ENCODE data around the gene TEX13B. TPM values are rescaled to one million over a fixed set of nuclear protein-coding genes. Genes with fewer than 3 reads are reported as not detected.

The TEX13B gene
- polyA plus RNA-seq, 1 of the 3 experiments (the other 2 are of a cell fraction): not detected

GRCh38 chrX:108029928-108030711 lies 48.0 kb upstream of the TEX13B start:
- Histone ChIP-seq H3K4me1 (ENCODE audit: control insufficient read depth in 1 of 2, insufficient read depth in 2 of 2, low read depth in 1 of 2, low read length in 1 of 2) (no peaks in the 10 kb centered on the region), H4K20me1 (ENCODE audit: insufficient read depth) (no peaks in the 10 kb centered on the region; the same call in 1 of the 2 replicates), H3K27me3 (ENCODE audit: insufficient read depth) (peaks cover 5% of the 10 kb centered on the region; the same call in 1 of the 2 replicates), H3K4me3 (ENCODE audit: low read depth in 2 of 2, low read length in 1 of 2) (no peak overlapping the region), H3K9me3 (no peaks in the 10 kb centered on the region), H3K27ac (ENCODE audit: low read depth in 2 of 2, low read length in 1 of 2) (no peak overlapping the region), H3K36me3 (replicated peaks in 1 of 2; ENCODE audit: control insufficient read depth in 1 of 2, insufficient read depth in 2 of 2, low read length in 1 of 2) (no peaks in the 10 kb centered on the region), H3K79me2 (ENCODE audit: insufficient read depth) (no peaks in the 10 kb centered on the region), H2AFZ (ENCODE audit: low read depth) (no peak overlapping the region), H3K9ac (no peak overlapping the region), H3F3A (replicated peaks; ENCODE audit: insufficient read depth) (no peaks in the 10 kb centered on the region), H3K4me2 (no peak overlapping the region), H3K9me2 (no peaks in the 10 kb centered on the region; the same call in 1 of the 2 replicates)
- DNase-seq: no peak
- TF ChIP-seq SIN3A (IDR thresholded peaks at IDR 0.05; ENCODE audit: borderline replicate concordance, low read depth, low read length) (no peak), GATA2 (CRISPR knock-in tag; IDR thresholded peaks at IDR 0.05) (no peak), ZBTB33 (IDR thresholded peaks at IDR 0.05; ENCODE audit: borderline replicate concordance, low read depth) (no peak)
- POLR2A ChIA-PET: no interaction called here
- WGBS (ENCODE audit: low lambda C conversion rate): 10% methylated on average over 5 of the region's 5 CpGs
- CTCF ChIA-PET: no interaction called here

GRCh38 chrX:108028854-108029253 lies 46.7 kb upstream of the TEX13B start:
- 22% methylated on average over 1 of the region's 1 CpG for WGBS (ENCODE audit: low lambda C conversion rate)

GRCh38 chrX:108025954-108026600 lies 43.9 kb upstream of the TEX13B start:
- POLR2A ChIA-PET: no interaction called here
- no peak overlapping the region for H2AFZ ChIP-seq (ENCODE audit: low read depth)
- no peak overlapping the region for H3K27ac ChIP-seq (ENCODE audit: low read depth in 2 of 2, low read length in 1 of 2)
- 0% methylated on average over 2 of the region's 2 CpGs for WGBS (ENCODE audit: low lambda C conversion rate)
- H3K9me3 ChIP-seq: no peaks in the 10 kb centered on the region
- no peak overlapping the region for H3K4me2 ChIP-seq
- no peaks in the 10 kb centered on the region for H3K36me3 ChIP-seq (replicated peaks in 1 of 2; ENCODE audit: control insufficient read depth in 1 of 2, insufficient read depth in 2 of 2, low read length in 1 of 2)
- no peak overlapping the region for H3K4me3 ChIP-seq (ENCODE audit: low read depth in 2 of 2, low read length in 1 of 2)
- H3F3A ChIP-seq (replicated peaks; ENCODE audit: insufficient read depth): no peaks in the 10 kb centered on the region
- H3K9me2 ChIP-seq: no peaks in the 10 kb centered on the region; the same call in 1 of the 2 replicates
- no peak overlapping the region for H3K9ac ChIP-seq
- H3K4me1 ChIP-seq (ENCODE audit: control insufficient read depth in 1 of 2, insufficient read depth in 2 of 2, low read depth in 1 of 2, low read length in 1 of 2): no peaks in the 10 kb centered on the region
- H3K27me3 ChIP-seq (ENCODE audit: insufficient read depth): peaks cover 5% of the 10 kb centered on the region; the same call in 1 of the 2 replicates
- H3K79me2 ChIP-seq (ENCODE audit: insufficient read depth): no peaks in the 10 kb centered on the region
- H4K20me1 ChIP-seq (ENCODE audit: insufficient read depth): no peaks in the 10 kb centered on the region; the same call in 1 of the 2 replicates
- CTCF ChIA-PET: no interaction called here
- DNase-seq: no peak
- TF ChIP-seq NRF1 (IDR thresholded peaks at IDR 0.05; ENCODE audit: low read depth, low read length) (no peak), TEAD4 (IDR thresholded peaks at IDR 0.05; ENCODE audit: borderline replicate concordance, insufficient read depth) (no peak), MEF2A (IDR thresholded peaks at IDR 0.05; ENCODE audit: borderline replicate concordance, low read depth) (no peak), YY1 (IDR thresholded peaks at IDR 0.05; ENCODE audit: low read depth) (no peak), MXI1 (IDR thresholded peaks at IDR 0.05; ENCODE audit: low read depth, low read length) (no peak), RAD21 (IDR thresholded peaks at IDR 0.05; ENCODE audit: low read length) (no peak)

More at GRCh38 chrX:108028854-108029253, 46.7 kb upstream of the TEX13B start:
- Histone ChIP-seq H3K4me1 (ENCODE audit: control insufficient read depth in 1 of 2, insufficient read depth in 2 of 2, low read depth in 1 of 2, low read length in 1 of 2) (no peaks in the 10 kb centered on the region), H4K20me1 (ENCODE audit: insufficient read depth) (no peaks in the 10 kb centered on the region; the same call in 1 of the 2 replicates), H3K27me3 (ENCODE audit: insufficient read depth) (peaks cover 5% of the 10 kb centered on the region; the same call in 1 of the 2 replicates), H3K36me3 (replicated peaks in 1 of 2; ENCODE audit: control insufficient read depth in 1 of 2, insufficient read depth in 2 of 2, low read length in 1 of 2) (no peaks in the 10 kb centered on the region), H2AFZ (ENCODE audit: low read depth) (no peak overlapping the region), H3K27ac (ENCODE audit: low read depth in 2 of 2, low read length in 1 of 2) (no peak overlapping the region), H3K4me3 (ENCODE audit: low read depth in 2 of 2, low read length in 1 of 2) (no peak overlapping the region), H3F3A (replicated peaks; ENCODE audit: insufficient read depth) (no peaks in the 10 kb centered on the region), H3K9me2 (no peaks in the 10 kb centered on the region; the same call in 1 of the 2 replicates), H3K9me3 (no peaks in the 10 kb centered on the region), H3K4me2 (no peak overlapping the region), H3K79me2 (ENCODE audit: insufficient read depth) (no peaks in the 10 kb centered on the region), H3K9ac (no peak overlapping the region)
- CTCF ChIA-PET: no interaction called here
- POLR2A ChIA-PET: no interaction called here
- TF ChIP-seq RCOR1 (IDR thresholded peaks at IDR 0.05; ENCODE audit: low read length): no peak
- TF ChIP-seq FOSL2 (IDR thresholded peaks at IDR 0.05; ENCODE audit: borderline replicate concordance, low read depth): no peak
- DNase-seq: no peak

Measured in SK-N-SH (cell line).